Mesenchymal stem cell (in vitro differentiated cells and primary cell): Measurements from ENCODE around the gene TGOLN2.
"Not testable (repeated sequence)": the region's sequence is repeated elsewhere in the genome, so short reads cannot be mapped to it uniquely, and the experiment has no call there.

ENCODE experiments used
- DNase-seq: peaks from one replicate; pipeline ENCODE4 v3.0.0-alpha.2; 2013
- H2AFZ ChIP-seq: one replicate; pipeline ENCODE4 v1.6.1; 2013; ENCODE audit warnings: low read depth, mild to moderate bottlenecking, control low read depth, inconsistent platforms, low read length, moderate library complexity
- H2AK5ac ChIP-seq: 2 replicates; pipeline ENCODE4 v1.6.1; 2013; ENCODE audit warnings: low read length, moderate library complexity, mild to moderate bottlenecking, inconsistent platforms; ENCODE audit not compliant: severe bottlenecking
- H2BK120ac ChIP-seq: one replicate; pipeline ENCODE4 v1.6.1; 2013; ENCODE audit warnings: low read depth, mild to moderate bottlenecking, inconsistent platforms, low read length, moderate library complexity
- H2BK12ac ChIP-seq, 2 experiments: one replicate each; pipeline ENCODE4 v1.6.1; 2013; ENCODE audit warnings: inconsistent platforms in 2 of 2, low read length in 2 of 2, mild to moderate bottlenecking in 2 of 2, moderate library complexity in 2 of 2, control low read depth in 1 of 2
- H2BK15ac ChIP-seq: one replicate; pipeline ENCODE4 v1.6.1; 2013; ENCODE audit warnings: mild to moderate bottlenecking, low read depth, inconsistent platforms; ENCODE audit not compliant: poor library complexity, severe bottlenecking
- H2BK5ac ChIP-seq: 2 replicates; pipeline ENCODE4 v1.6.1; 2013; ENCODE audit warnings: low read depth, mild to moderate bottlenecking, low read length, control low read depth, inconsistent platforms; ENCODE audit not compliant: poor library complexity, severe bottlenecking
- H3K14ac ChIP-seq, 2 experiments: one replicate each; pipeline ENCODE4 v1.6.1; 2013; ENCODE audit warnings: inconsistent platforms in 2 of 2, low read length in 2 of 2, control low read depth in 1 of 2, mild to moderate bottlenecking in 1 of 2, moderate library complexity in 1 of 2
- H3K18ac ChIP-seq, 2 experiments: one replicate each; pipeline ENCODE4 v1.6.1; 2013; ENCODE audit warnings: inconsistent platforms in 2 of 2, low read length in 2 of 2, control low read depth in 1 of 2, low read depth in 1 of 2, mild to moderate bottlenecking in 1 of 2
- H3K23ac ChIP-seq, 2 experiments: one replicate each; pipeline ENCODE4 v1.6.1; 2013; ENCODE audit warnings: inconsistent platforms in 2 of 2, low read length in 2 of 2, mild to moderate bottlenecking in 2 of 2, moderate library complexity in 2 of 2, control low read depth in 1 of 2
- H3K27ac ChIP-seq: 2 replicates; pipeline ENCODE4 v1.5.1; 2013; ENCODE audit warnings: mild to moderate bottlenecking, moderate library complexity, low read length, control low read depth, inconsistent platforms; ENCODE audit not compliant: poor library complexity, severe bottlenecking
- H3K27me3 ChIP-seq, 2 experiments: 2 replicates each; pipeline versions ENCODE4 v1.6.1 to v1.7.0; 2013; ENCODE audit warnings: low read length in 2 of 2, mild to moderate bottlenecking in 2 of 2, moderate library complexity in 2 of 2, control low read depth in 1 of 2, inconsistent platforms in 1 of 2; ENCODE audit not compliant: control insufficient read depth in 1 of 2, insufficient read depth in 1 of 2
- H3K36me3 ChIP-seq, 2 experiments: 2 replicates each; pipeline versions ENCODE4 v1.6.1 to v1.7.0; 2013; ENCODE audit warnings: low read length in 2 of 2, control low read depth in 1 of 2, inconsistent platforms in 1 of 2, low read depth in 1 of 2, mild to moderate bottlenecking in 1 of 2; ENCODE audit not compliant: insufficient read depth in 2 of 2, control insufficient read depth in 1 of 2
- H3K4ac ChIP-seq, 2 experiments: one replicate each; pipeline ENCODE4 v1.6.1; 2013; ENCODE audit warnings: inconsistent platforms in 2 of 2, low read length in 2 of 2, mild to moderate bottlenecking in 2 of 2, moderate library complexity in 2 of 2, control low read depth in 1 of 2, low read depth in 1 of 2
- H3K4me1 ChIP-seq: 2 replicates; pipeline ENCODE4 v1.6.1; 2013; ENCODE audit warnings: low read depth, low read length, control low read depth; ENCODE audit not compliant: control insufficient read depth, insufficient read depth
- H3K4me2 ChIP-seq: 2 replicates; pipeline ENCODE4 v1.6.1; 2013; ENCODE audit warnings: low read length, mild to moderate bottlenecking, inconsistent platforms; ENCODE audit not compliant: poor library complexity, severe bottlenecking
- H3K4me3 ChIP-seq, 2 experiments: 2 replicates each; pipeline versions ENCODE4 v1.5.1 to v1.7.0; 2013; ENCODE audit warnings: low read length in 2 of 2, mild to moderate bottlenecking in 2 of 2, control low read depth in 1 of 2, low read depth in 1 of 2; ENCODE audit not compliant: insufficient read depth in 1 of 2
- H3K79me1 ChIP-seq: replicated peaks from 2 replicates; pipeline ENCODE4 v1.6.1; 2013; ENCODE audit warnings: mild to moderate bottlenecking, control low read depth, low read length, inconsistent platforms; ENCODE audit not compliant: poor library complexity, severe bottlenecking
- H3K9ac ChIP-seq: 2 replicates; pipeline ENCODE4 v1.7.0; 2013; ENCODE audit warnings: mild to moderate bottlenecking, low read length, moderate library complexity
- H3K9me3 ChIP-seq: 2 replicates; pipeline ENCODE4 v1.7.0; 2013; ENCODE audit warnings: mild to moderate bottlenecking, low read length; ENCODE audit not compliant: control insufficient read depth
- H4K8ac ChIP-seq: one replicate; pipeline ENCODE4 v1.6.1; 2013; ENCODE audit warnings: inconsistent platforms, mild to moderate bottlenecking, low read length, moderate library complexity
- H4K91ac ChIP-seq: one replicate; pipeline ENCODE4 v1.6.1; 2013; ENCODE audit warnings: mild to moderate bottlenecking, low read length, inconsistent platforms
- WGBS: methylation state at CpG from one replicate; pipeline ENCODE4 v1.1.7; 2013; ENCODE audit warnings: mixed read lengths; 5-methylcytosine and 5-hydroxymethylcytosine counted together

TGOLN2 gene

DNA sequence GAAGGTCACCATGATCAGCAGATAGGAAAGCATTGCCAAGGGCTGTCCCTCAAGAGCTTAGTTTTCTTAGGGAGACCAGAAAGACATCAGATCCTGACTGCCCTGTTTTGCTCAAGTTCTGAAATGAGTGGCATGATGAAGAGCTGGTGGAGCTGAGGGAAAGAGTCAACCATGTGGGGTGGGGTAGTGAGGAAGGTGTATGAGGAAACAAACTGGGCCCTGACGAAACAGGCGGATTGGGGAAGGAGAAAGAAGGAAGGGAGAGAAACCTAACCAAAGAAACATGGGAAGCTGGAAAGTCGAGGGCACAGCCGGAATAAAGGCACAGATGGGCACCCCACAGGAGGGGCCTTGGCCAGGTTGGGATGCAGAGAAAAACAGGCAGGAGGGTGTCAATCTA, 8.0 kb downstream of the TGOLN2 start:
- peaks cover 61 to 79% of the 10 kb centered on the region in 2 experiments for H3K36me3 ChIP-seq
- peaks cover 9% of the 10 kb centered on the region for H3K4me1 ChIP-seq
- H2BK15ac ChIP-seq = no peak overlapping the region
- H3K79me1 ChIP-seq = peaks cover 31% of the 10 kb centered on the region
- no peak overlapping the region for H3K27ac ChIP-seq
- no peaks in the 10 kb centered on the region for H3K27me3 ChIP-seq
- no peak overlapping the region for H4K91ac ChIP-seq
- H3K4ac ChIP-seq = no peak overlapping the region
- H4K8ac ChIP-seq = no peak overlapping the region
- no peak overlapping the region for H3K18ac ChIP-seq
- no peak for DNase-seq
- no peak overlapping the region for H3K23ac ChIP-seq
- H3K9me3 ChIP-seq = no peaks in the 10 kb centered on the region
- H3K4me2 ChIP-seq = no peak overlapping the region
- H2AK5ac ChIP-seq = no peak overlapping the region
- H3K14ac ChIP-seq = no peak overlapping the region
- 99% methylated on average over 4 of the region's 4 CpGs for WGBS
- no peak overlapping the region for H2BK120ac ChIP-seq
- no peak overlapping the region for H3K4me3 ChIP-seq
- no peak overlapping the region for H2BK5ac ChIP-seq
- no peak overlapping the region for H2AFZ ChIP-seq
- H3K9ac ChIP-seq = no peak overlapping the region
- no peak overlapping the region for H2BK12ac ChIP-seq

DNA sequence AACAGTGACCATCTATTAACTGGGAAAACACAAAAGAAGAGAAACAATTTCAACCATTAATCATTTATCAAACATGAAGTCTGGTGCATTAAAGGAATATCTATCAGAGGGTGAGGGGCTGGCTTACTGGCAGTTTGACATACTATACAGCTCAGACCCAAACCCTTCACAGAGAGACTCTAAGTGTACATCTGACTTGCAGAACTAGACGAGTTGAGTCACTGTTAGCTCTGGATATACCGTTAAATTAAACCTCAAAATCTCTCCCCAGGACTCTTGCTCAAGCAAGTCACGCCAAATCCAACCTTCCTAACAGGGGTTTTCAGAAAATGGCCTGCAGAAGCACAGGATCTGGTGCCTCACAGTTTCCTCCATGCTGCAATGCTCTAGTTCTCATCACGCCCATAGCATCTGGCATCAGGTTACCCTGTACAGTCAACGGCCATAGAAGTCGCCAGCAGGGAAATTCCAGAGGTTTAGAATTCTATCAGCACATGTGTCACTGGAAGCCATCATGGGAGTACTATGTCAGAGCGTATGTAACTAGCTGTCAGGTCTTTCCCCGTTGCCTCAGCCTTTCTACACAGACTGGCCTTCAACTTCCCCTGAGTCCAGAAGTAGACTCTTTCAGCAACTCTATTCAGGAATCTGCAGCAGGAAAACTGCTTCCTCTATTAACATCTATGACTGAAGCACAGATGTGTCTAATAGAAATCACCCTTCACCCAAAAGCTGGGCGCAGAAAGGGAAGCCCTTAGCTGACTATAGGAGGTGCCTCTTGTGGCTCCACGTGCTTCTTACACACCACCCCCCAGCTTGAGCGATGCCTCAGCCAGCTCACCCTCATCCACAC, 9.3 kb downstream of the TGOLN2 start:
- WGBS = 88% methylated on average over 11 of the region's 11 CpGs
- H2BK15ac ChIP-seq = no peak overlapping the region
- H3K4me1 ChIP-seq = peaks cover 10% of the 10 kb centered on the region
- H3K18ac ChIP-seq = no peak overlapping the region
- peak overlapping the region; percentile 28 for H3K27ac ChIP-seq
- H2BK5ac ChIP-seq = no peak overlapping the region
- peak overlapping the region in 1 of 2 experiments; percentile 17 for H3K4ac ChIP-seq
- no peak overlapping the region for H4K91ac ChIP-seq
- peak; percentile 71 for DNase-seq
- H3K9ac ChIP-seq = peak overlapping the region; percentile 12
- H3K36me3 ChIP-seq = peaks cover 56 to 72% of the 10 kb centered on the region in 2 experiments
- H4K8ac ChIP-seq = no peak overlapping the region
- H3K9me3 ChIP-seq = no peaks in the 10 kb centered on the region
- H3K14ac ChIP-seq = no peak overlapping the region
- no peak overlapping the region for H2AFZ ChIP-seq
- no peak overlapping the region for H2BK120ac ChIP-seq
- no peak overlapping the region for H2BK12ac ChIP-seq
- H2AK5ac ChIP-seq = no peak overlapping the region
- no peaks in the 10 kb centered on the region for H3K27me3 ChIP-seq
- H3K4me3 ChIP-seq = no peak overlapping the region
- H3K23ac ChIP-seq = no peak overlapping the region
- no peak overlapping the region for H3K4me2 ChIP-seq
- H3K79me1 ChIP-seq = peaks cover 29% of the 10 kb centered on the region

- not testable (repeated sequence) for H3K9me3 ChIP-seq, H2BK5ac ChIP-seq, H3K27ac ChIP-seq, H3K4ac ChIP-seq, H4K91ac ChIP-seq, H3K4me3 ChIP-seq, H2BK120ac ChIP-seq, H4K8ac ChIP-seq, H3K18ac ChIP-seq, DNase-seq, H3K14ac ChIP-seq, H3K4me2 ChIP-seq, H2AFZ ChIP-seq, H2BK12ac ChIP-seq, H2AK5ac ChIP-seq, H3K23ac ChIP-seq, H3K9ac ChIP-seq, H3K27me3 ChIP-seq, H2BK15ac ChIP-seq
- Histone ChIP-seq H3K79me1 (peaks cover 19% of the 10 kb centered on the region), H3K4me1 (peaks cover 11% of the 10 kb centered on the region), H3K36me3 (peaks cover 44 to 51% of the 10 kb centered on the region in 2 experiments)
- WGBS = 72% methylated on average over 5 of the region's 5 CpGs
These were observed 11.9 kb downstream of the TGOLN2 start for GRCh38 chr2:85315921-85316320.

- peaks cover 14% of the 10 kb centered on the region for H3K79me1 ChIP-seq
- H2BK5ac ChIP-seq = no peak overlapping the region
- H3K9ac ChIP-seq = no peak overlapping the region
- no peak overlapping the region for H2AFZ ChIP-seq
- H3K14ac ChIP-seq = no peak overlapping the region
- H3K4ac ChIP-seq = no peak overlapping the region
- no peak overlapping the region for H2AK5ac ChIP-seq
- H3K18ac ChIP-seq = no peak overlapping the region
- H3K9me3 ChIP-seq = no peaks in the 10 kb centered on the region
- H2BK12ac ChIP-seq = no peak overlapping the region
- no peak overlapping the region for H3K4me3 ChIP-seq
- H3K23ac ChIP-seq = no peak overlapping the region
- H4K8ac ChIP-seq = no peak overlapping the region
- H3K4me1 ChIP-seq = peaks cover 15% of the 10 kb centered on the region
- H3K27ac ChIP-seq = no peak overlapping the region
- H2BK120ac ChIP-seq = no peak overlapping the region
- H3K4me2 ChIP-seq = no peak overlapping the region
- no peak overlapping the region for H2BK15ac ChIP-seq
- peaks cover 44 to 46% of the 10 kb centered on the region in 2 experiments for H3K36me3 ChIP-seq
- no peak overlapping the region for H4K91ac ChIP-seq
- DNase-seq = no peak
- WGBS = 97% methylated on average over 10 of the region's 10 CpGs
- no peaks in the 10 kb centered on the region for H3K27me3 ChIP-seq
These were observed 12.9 kb downstream of the TGOLN2 start for GRCh38 chr2:85314884-85315242.
